GM12878 (cell line): ENCODE data around the gene NISCH. TPM values are rescaled to one million over a fixed set of nuclear protein-coding genes. Genes with fewer than 3 reads are reported as not detected.

Source experiments
- ATAC-seq: fragments of 200-7000 bp; cut with Tn5 transposase; 3 replicates; pipeline ENCODE4 v1.9.1; 2020; ENCODE audit warnings: mild to moderate bottlenecking, moderate library complexity
- BruUV-seq: library from RNA; stranded (reverse); fragments of 400-500 nt; replicated peaks from 2 replicates; lab custom pipeline; 2021; lab: Mats Ljungman, UMichigan
- CTCF ChIA-PET: fragments of 300-600 bp; sonication (Branson Sonifier 250); formaldehyde crosslinking; extraction: SDS; loops from one replicate; lab custom pipeline; 2021; ENCODE audit warnings: inconsistent platforms; lab: Yijun Ruan, JAX
- POLR2A ChIA-PET: fragments of 350-600 bp; formaldehyde crosslinking; extraction: SDS; loops from one replicate; lab custom pipeline; 2021; ENCODE audit warnings: inconsistent platforms; lab: Charles Lee
- RAD21 ChIA-PET: fragments of 300-600 bp; sonication (Branson Sonifier 250); formaldehyde crosslinking; loops from one replicate; lab custom pipeline; 2023; ENCODE audit warnings: antibody characterized with exemption; ENCODE audit not compliant: unreplicated experiment; lab: Charles Lee
- SMC1A ChIA-PET: fragments of 300-600 bp; sonication (Branson Sonifier 250); formaldehyde crosslinking; loops from one replicate; lab custom pipeline; 2023; ENCODE audit not compliant: unreplicated experiment, uncharacterized antibody; lab: Charles Lee
- DNase-seq: peaks from one replicate; pipeline ENCODE4 v3.0.0-alpha.2; 2011; ENCODE audit warnings: low read depth, low spot score
- FAIRE-seq: peaks from 3 replicates; lab custom pipeline; 2011; peaks lifted over from hg19 to GRCh38; lab: Jason Lieb, UNC
- H2AFZ ChIP-seq: 2 replicates; pipeline ENCODE4 v1.6.0; 2011; ENCODE audit warnings: low read depth, low read length, control low read depth; ENCODE audit not compliant: control insufficient read depth
- H3K27ac ChIP-seq: 2 replicates; pipeline ENCODE4 v1.5.1; 2011; ENCODE audit warnings: control low read depth; ENCODE audit not compliant: control insufficient read depth, insufficient read depth
- H3K27me3 ChIP-seq, 2 experiments: replicated peaks in 1 of 2; 2 replicates each; pipeline versions ENCODE4 v1.6.0 to v1.6.1; 2011; ENCODE audit warnings: low read length in 1 of 2; ENCODE audit not compliant: control insufficient read depth in 2 of 2, insufficient read depth in 2 of 2
- H3K36me3 ChIP-seq, 2 experiments: 2 replicates each; pipeline ENCODE4 v1.5.1; 2011; ENCODE audit warnings: low read length in 1 of 2; ENCODE audit not compliant: control insufficient read depth in 2 of 2, insufficient read depth in 2 of 2
- H3K4me1 ChIP-seq: 2 replicates; pipeline ENCODE4 v1.6.1; 2011; ENCODE audit warnings: mild to moderate bottlenecking, low read length, moderate library complexity, mixed read lengths; ENCODE audit not compliant: control insufficient read depth, insufficient read depth
- H3K4me2 ChIP-seq: 2 replicates; pipeline ENCODE4 v1.6.0; 2011; ENCODE audit warnings: control low read depth; ENCODE audit not compliant: control insufficient read depth, insufficient read depth
- H3K4me3 ChIP-seq: fragments of 200-600 bp; sonication (generic); 2 replicates; pipeline ENCODE4 v1.5.1; 2016
- H3K79me2 ChIP-seq: 2 replicates; pipeline ENCODE4 v1.6.0; 2011; ENCODE audit warnings: low read length; ENCODE audit not compliant: control insufficient read depth, insufficient read depth
- H3K9ac ChIP-seq: 2 replicates; pipeline ENCODE4 v1.8.0; 2011; ENCODE audit warnings: low read length, control low read depth, mixed read lengths; ENCODE audit not compliant: control insufficient read depth, insufficient read depth
- H3K9me3 ChIP-seq: replicated peaks from 3 replicates; pipeline ENCODE4 v1.5.1; 2011; ENCODE audit warnings: mild to moderate bottlenecking, low read length; ENCODE audit not compliant: control insufficient read depth, insufficient read depth
- H4K20me1 ChIP-seq: 2 replicates; pipeline ENCODE4 v1.6.0; 2011; ENCODE audit not compliant: control insufficient read depth, insufficient read depth
- ASH2L ChIP-seq: fragments of 300-600, 200-600 bp; sonication (generic); IDR thresholded peaks from 2 replicates; pipeline ENCODE4 v1.6.1; 2017; ENCODE audit warnings: low read depth, mild to moderate bottlenecking, borderline replicate concordance
- CHD4 ChIP-seq: fragments of 200-600 bp; sonication (generic); IDR thresholded peaks from 2 replicates; pipeline ENCODE4 v1.6.1; 2016; ENCODE audit warnings: mild to moderate bottlenecking
- EGR1 ChIP-seq, 2 experiments: IDR thresholded peaks; 1 replicate in 1 of 2; 2 replicates in 1 of 2; pipeline ENCODE4 v1.6.1; 2011 to 2012; ENCODE audit warnings: low read depth in 2 of 2, low read length in 2 of 2, borderline replicate concordance in 1 of 2, mild to moderate bottlenecking in 1 of 2, moderate library complexity in 1 of 2
- MXI1 ChIP-seq: fragments of 150-350 bp; IDR thresholded peaks from 2 replicates; pipeline ENCODE4 v1.6.1; 2011; ENCODE audit warnings: low read depth, mild to moderate bottlenecking, inconsistent platforms, low read length, improper control_type of control experiment
- WGBS: methylation state at CpG from one replicate; pipeline ENCODE4 v1.1.6; 2016; ENCODE audit warnings: low lambda C conversion rate; ENCODE audit not compliant: insufficient replicate concordance, insufficient coverage; ENCODE audit errors: missing lambda C conversion rate; 5-methylcytosine and 5-hydroxymethylcytosine counted together
- in situ Hi-C: fragments of 300-500 bp; cut with MboI; formaldehyde crosslinking; loops from 9 replicates; pipeline ENCODE4 v1.14.3; 2018; ENCODE audit warnings: mixed read lengths
- intact Hi-C: fragments of 100-400 bp; cut with micrococcal nuclease; formaldehyde crosslinking; loops from one replicate; pipeline ENCODE4 v1.14.2; 2022; ENCODE audit not compliant: unreplicated experiment
- polyA plus RNA-seq, 11 experiments: library from polyadenylated mRNA; depleted of rRNA in 4 of 11; unstranded in 6 of 11; stranded (reverse) in 5 of 11; fragments of >200 nt; fragmentation: Nextera tagmentation in 4 of 11; fragmentation: Illumina TruSeq in 1 of 11; extraction: Ambion mirVana in 4 of 11; extraction: Trizol in 1 of 11; gene quantifications; 1 replicate in 1 of 11; 2 replicates in 10 of 11; pipeline versions ENCODE4 v1.2.1 to v1.2.3, GENCODE V29; 2011 to 2016; ENCODE audit warnings: inconsistent platforms in 2 of 11, missing spikeins in 2 of 11, low read depth in 1 of 11
- total RNA-seq, 4 experiments: library from RNA; depleted of rRNA in 3 of 4; stranded (reverse); fragments of >200 nt in 3 of 4; fragmentation: Illumina TruSeq in 1 of 4; extraction: Trizol in 1 of 4; gene quantifications; 2 replicates each; pipeline versions ENCODE4 v1.2.1 to v1.2.3, GENCODE V29; 2013 to 2021
- TF ChIP-seq, protein P1 (sequence below): fragments of 450-650 bp; IDR thresholded peaks from 2 replicates; pipeline ENCODE4 v1.6.1; 2016; ENCODE audit warnings: mild to moderate bottlenecking

NISCH gene
- total and polyA plus RNA-seq, 10 of the 15 experiments (the other 5 are each of a cell fraction or from before 2014, with no cell fraction given) = 0.76 to 52.5 (median 24.6) TPM

DNA sequence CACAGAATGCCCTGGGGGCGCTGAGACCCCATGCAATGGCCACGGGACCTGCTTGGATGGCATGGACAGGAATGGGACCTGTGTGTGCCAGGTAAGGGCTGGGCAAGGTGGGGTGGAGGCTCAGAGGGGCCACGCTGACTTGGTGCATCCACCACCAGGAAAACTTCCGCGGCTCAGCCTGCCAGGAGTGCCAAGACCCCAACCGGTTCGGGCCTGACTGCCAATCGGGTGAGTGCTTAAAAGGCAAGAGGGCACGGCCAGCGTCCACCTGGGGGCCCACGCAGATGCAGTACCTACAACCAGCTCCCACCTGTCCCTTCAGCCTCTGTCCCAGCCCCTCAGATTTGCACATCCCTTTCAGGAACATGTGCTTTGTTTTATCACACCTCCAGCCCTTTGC lies 46.6 kb downstream of the NISCH start (continued):
- TF ChIP-seq, protein P1, sequence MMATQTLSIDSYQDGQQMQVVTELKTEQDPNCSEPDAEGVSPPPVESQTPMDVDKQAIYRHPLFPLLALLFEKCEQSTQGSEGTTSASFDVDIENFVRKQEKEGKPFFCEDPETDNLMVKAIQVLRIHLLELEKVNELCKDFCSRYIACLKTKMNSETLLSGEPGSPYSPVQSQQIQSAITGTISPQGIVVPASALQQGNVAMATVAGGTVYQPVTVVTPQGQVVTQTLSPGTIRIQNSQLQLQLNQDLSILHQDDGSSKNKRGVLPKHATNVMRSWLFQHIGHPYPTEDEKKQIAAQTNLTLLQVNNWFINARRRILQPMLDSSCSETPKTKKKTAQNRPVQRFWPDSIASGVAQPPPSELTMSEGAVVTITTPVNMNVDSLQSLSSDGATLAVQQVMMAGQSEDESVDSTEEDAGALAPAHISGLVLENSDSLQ = no peak
- TF ChIP-seq EGR1 (IDR thresholded peaks at IDR 0.05; ENCODE audit: borderline replicate concordance in 1 of 2, low read depth in 2 of 2, low read length in 2 of 2) (no peak), ASH2L (no peak), CHD4 (no peak)

DNA sequence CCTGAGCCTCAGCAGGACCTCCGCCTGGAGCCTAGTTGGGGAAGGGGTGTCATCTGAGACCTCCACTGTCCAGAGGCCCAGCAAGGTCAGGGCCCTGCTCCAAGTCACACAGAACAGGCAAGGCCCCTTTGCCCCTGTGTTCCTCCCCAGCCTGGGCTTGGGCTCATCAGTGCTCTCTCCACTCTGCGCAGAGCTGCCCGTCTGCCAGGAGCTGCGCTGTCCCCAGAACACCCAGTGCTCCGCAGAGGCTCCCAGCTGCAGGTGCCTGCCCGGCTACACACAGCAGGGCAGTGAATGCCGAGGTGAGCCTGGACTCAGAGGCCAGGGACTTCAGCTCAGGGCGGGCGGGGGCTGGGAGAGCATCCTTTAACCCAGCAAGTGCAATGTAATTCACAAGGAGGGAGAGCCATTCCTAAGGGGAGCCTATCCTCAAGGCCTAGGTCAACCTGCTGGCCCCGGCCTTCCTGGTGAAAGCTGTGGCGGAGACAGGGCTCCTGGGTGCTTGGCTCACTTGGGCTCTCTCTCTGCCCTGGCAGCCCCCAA lies 47.5 kb downstream of the NISCH start:
- POLR2A ChIA-PET = no interaction called here

More for the DNA sequence above, 47.5 kb downstream of the NISCH start:
- Histone ChIP-seq H3K4me3 (no peak overlapping the region), H3K36me3 (no peaks in the 10 kb centered on the region)
- 58% methylated on average over 11 of the region's 11 CpGs for WGBS
- no peak for TF ChIP-seq MXI1
- TF ChIP-seq, all 136 proteins: peak for 0
- H3K79me2 ChIP-seq = no peaks in the 10 kb centered on the region
- in situ Hi-C loops (no loop called here), intact Hi-C loops (no loop called here)
- no peaks in the 10 kb centered on the region for H3K27me3 ChIP-seq
- H3K4me1 ChIP-seq = no peaks in the 10 kb centered on the region
- RAD21 ChIA-PET = no interaction called here
- no peak overlapping the region for H3K9ac ChIP-seq
- H3K27ac ChIP-seq = no peak overlapping the region
- no peak overlapping the region for H2AFZ ChIP-seq
- BruUV-seq = no TSS peak
- no peak for ATAC-seq
- no peak for DNase-seq
- no peak for FAIRE-seq
- CTCF ChIA-PET = no interaction called here
- H3K9me3 ChIP-seq = no peaks in the 10 kb centered on the region
- no peak overlapping the region for H3K4me2 ChIP-seq
- no peaks in the 10 kb centered on the region for H4K20me1 ChIP-seq
- SMC1A ChIA-PET = no interaction called here
